Hepatocyte (in vitro differentiated cells): ENCODE measurements around the gene SRC.

Experiments used
- CTCF ChIP-seq: fragments of 200-600 bp; sonication (generic); IDR thresholded peaks from 2 replicates; pipeline ENCODE4 v1.5.1; 2016; ENCODE audit warnings: antibody characterized with exemption, mild to moderate bottlenecking; ENCODE audit not compliant: poor library complexity
- EZH2 ChIP-seq: fragments of 200-600 bp; sonication (generic); IDR thresholded peaks from 2 replicates; pipeline ENCODE4 v1.6.1; 2016; ENCODE audit warnings: antibody characterized with exemption, mild to moderate bottlenecking, borderline replicate concordance
- EZH2phosphoT487 ChIP-seq: fragments of 200-600 bp; sonication (generic); IDR thresholded peaks from one replicate; pipeline ENCODE4 v1.6.1; 2018; ENCODE audit warnings: antibody characterized with exemption, mild to moderate bottlenecking, low read depth, moderate library complexity; ENCODE audit not compliant: unreplicated experiment, severe bottlenecking

GRCh38 chr20:37330316-37330715 lies 15.6 kb upstream of the SRC start:
- TF ChIP-seq CTCF (no peak), EZH2phosphoT487 (no peak), EZH2 (no peak)
